Caki2 (cell line): ENCODE results near the gene MALRD1. TPM values are rescaled to one million over a fixed set of nuclear protein-coding genes. Genes with fewer than 3 reads are reported as not detected.
"Not testable (repeated sequence)": the region's sequence is repeated elsewhere in the genome, so short reads cannot be mapped to it uniquely, and the experiment has no call there.

ENCODE experiments used
- DNase-seq: peaks from one replicate; pipeline ENCODE4 v3.0.0-alpha.2; 2015; ENCODE audit warnings: low read depth
- in situ Hi-C: cut with HindIII; loops from 2 replicates; pipeline ENCODE4 v1.10.0; 2016; ENCODE audit warnings: low sequenced_read_pairs, low pct_unique_long_range_greater_than_20kb, mixed read lengths
- total RNA-seq: library from RNA; depleted of rRNA; stranded (reverse); fragments of >200 nt; shearing (Covaris generic); gene quantifications from 2 replicates; pipeline ENCODE4 v1.2.3, GENCODE V29; 2014; ENCODE audit warnings: low replicate concordance

The MALRD1 gene
- total RNA-seq, 1 experiment from 2014 or later: not detected

GRCh38 chr10:19705250-19705649, 656.6 kb downstream of the MALRD1 start:
- in situ Hi-C loops: no loop called here
- DNase-seq: no peak

GRCh38 chr10:19706904-19707303, 658.3 kb downstream of the MALRD1 start:
- no peak for DNase-seq
- in situ Hi-C loops: no loop called here

DNA sequence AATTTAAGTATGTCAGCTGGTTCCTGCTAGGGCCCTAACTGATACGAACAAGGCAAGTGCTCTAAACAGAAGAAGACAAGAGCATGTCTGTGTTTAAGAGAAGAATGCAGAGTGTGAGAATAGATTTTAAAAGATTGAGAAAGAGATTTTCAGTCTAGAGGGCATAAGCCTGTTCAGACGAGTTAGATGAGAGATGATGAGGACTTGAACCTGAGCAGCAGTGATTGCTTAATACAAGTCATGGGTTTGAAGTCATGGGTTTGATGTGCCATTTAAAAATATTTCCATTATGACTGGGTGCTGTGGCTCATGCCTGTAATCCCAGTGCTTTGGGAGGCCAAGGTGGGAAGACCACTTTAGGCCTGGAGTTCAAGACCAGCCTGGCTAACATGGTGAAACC, 658.8 kb downstream of the MALRD1 start:
- in situ Hi-C loops: no loop called here
- DNase-seq: no peak

- in situ Hi-C loops: no loop called here
- DNase-seq: no peak
Measured at GRCh38 chr10:19708031-19708430, 659.4 kb downstream of the MALRD1 start.

DNA sequence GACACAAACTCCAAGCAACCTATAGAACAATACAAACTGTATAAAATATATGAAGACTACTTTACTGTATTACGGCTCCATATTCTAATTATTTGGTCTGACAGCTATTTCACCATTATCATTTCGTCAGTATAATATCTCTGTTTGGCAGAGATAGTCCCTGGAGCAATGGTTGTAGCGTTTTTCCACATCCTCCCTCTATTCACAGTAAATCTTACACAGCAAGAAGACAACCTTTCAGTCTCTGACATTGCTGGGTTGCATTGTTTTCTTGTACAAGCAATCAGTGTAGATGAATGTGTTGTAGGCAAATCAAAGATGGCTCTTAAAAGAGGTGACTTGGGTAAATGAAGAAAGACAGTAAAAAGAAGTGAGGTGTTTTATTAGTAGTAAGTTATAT, 662.0 kb downstream of the MALRD1 start:
- in situ Hi-C loops: no loop called here
- no peak for DNase-seq

DNA sequence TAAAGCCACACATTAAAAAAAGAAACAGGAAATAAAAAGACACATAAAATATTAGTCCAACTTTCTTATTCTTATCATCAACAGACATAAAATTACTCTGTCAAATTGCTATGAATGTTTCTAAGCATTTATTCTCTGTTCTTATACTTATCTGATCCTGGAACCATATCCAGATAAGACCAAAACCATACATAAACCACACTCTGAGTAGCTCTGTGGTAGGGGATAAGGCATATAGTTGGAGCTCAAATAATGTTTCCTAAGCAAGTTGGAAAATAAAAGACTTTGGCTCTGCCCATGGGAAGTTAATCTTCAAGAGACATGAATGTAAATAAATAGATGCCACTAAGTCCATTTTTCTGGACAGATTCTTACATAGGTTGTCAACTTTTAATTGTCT, 664.6 kb downstream of the MALRD1 start:
- DNase-seq: no peak
- in situ Hi-C loops: no loop called here

DNA sequence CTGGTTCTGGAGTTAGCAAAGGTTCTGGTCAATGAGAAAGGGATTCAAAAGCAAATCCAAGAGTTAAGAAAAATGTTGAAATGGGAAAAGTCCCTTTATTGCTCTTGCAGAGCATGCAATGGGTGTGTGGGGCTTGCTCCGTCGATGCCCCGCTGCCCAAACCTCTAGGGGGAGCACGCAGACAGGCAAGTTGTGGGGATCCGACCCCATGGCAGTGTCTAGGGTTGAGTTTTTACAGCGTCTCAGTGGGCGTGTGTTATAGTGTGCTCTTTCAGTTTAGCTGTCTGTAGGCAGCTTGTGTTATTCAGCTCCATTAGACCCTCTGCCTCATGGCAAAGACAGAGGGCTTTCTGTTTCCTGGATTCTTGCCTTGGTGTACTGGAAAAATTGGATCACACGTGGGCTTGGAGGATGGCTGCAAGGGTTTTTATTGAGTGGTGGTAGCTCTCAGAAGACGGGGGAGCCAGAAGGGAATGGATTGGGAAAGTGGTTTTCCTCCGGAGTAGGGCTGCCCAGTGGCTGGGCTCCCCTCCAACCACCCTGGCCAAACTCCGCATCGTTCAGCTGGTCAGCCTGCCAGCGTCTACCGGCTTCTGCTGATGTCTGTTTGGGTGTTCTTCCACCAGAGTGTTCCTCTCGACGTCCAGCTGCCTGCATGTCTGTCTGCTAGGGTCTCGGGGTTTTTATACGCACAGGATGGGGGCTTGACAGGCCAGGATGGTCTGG, 665.4 kb downstream of the MALRD1 start:
- in situ Hi-C loops: no loop called here
- no peak for DNase-seq

DNA sequence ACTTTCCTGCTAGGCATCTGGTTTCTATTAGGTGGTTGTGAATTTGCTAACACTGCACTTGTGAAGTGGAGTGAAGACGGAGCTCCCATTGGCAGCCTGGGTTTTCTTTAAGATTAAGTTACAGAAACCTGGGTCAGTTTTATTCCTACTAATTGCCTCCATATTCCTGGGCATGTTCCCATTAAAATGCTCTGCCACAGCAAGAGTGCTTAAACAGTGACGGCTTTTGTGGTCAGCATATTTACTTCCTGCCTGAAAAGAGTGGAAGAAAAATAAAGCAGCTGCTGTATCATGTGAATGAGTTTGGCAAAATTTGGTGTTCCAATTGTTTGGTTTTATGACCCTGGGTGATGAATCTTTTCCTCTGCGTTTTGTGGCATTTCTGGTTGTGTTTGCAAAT, 670.7 kb downstream of the MALRD1 start:
- DNase-seq: no peak
- in situ Hi-C loops: no loop called here

DNA sequence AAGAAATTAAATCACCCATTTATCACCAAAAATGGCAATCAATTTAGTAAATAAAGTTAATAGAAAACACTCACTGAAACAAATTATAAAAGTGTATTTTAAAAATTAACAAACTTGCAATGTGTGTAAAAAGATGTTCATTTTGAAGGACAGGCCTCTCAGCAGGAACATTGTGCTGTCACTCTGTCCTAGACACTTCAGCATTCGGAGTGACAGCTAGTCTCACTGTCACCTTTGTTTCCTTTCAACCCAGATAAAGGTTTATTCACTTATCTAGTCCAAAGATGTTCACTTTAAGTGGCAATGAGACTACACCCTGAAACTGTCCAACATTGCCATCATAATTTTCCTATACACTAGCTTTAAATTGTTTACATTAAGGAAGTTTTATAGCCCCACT, 675.7 kb downstream of the MALRD1 start:
- DNase-seq: no peak

DNA sequence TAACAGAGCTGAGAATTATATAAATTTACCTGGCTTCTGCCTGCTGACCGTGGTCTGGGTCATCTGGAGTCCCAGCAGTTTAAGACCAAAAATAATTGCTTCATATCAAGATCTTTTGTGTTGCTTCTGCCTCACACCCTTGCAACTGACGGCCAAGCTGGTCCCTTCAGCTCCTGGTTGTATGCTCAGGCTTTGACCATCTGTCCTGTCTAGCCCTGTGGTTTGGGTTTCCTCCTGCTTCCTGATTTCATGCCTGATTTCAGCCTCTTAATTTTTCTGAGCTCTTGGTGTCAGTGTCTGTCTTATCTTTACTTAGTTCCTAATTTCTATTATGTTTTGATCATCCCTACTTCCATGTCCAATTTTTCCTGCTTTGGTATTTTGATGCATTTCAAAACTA, 679.8 kb downstream of the MALRD1 start:
- DNase-seq: no peak
- in situ Hi-C loops: no loop called here

More for the DNA sequence above, 675.7 kb downstream of the MALRD1 start:
- in situ Hi-C loops: no loop called here

GRCh38 chr10:19728964-19729363, 680.4 kb downstream of the MALRD1 start:
- in situ Hi-C loops: no loop called here
- no peak for DNase-seq

DNA sequence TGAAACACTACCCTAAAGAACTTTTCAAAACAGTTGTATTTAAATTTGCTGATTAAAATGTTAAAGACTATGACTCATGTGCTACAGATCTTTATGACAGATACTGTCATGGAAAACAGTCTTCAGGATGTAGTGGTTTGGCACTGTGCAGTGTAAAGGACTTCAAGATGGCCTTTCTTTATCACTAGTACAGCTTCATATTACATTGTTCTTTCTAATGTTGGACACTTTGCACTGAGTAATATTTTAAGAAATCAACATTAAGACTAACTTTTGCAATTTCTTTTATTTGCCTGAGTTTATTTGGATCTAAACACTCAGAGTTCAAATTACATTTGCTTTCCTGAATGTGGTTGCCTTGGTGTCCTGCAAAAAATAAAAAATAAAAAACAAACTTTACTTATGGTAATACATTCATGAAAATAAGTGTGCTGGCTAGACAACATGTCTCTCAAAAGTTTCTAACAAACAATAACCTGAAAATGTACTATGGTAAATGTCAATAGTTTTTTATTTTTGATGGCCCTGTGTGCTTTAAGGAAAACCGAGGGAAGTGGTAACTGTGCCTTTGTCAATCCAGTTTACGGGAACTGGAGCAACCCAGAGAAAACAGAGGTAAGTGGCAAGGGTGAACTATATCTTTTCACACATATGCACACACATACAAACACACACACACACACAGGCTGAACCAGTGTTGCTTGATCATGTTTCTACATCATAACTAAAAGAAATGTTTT, 681.7 kb downstream of the MALRD1 start:
- DNase-seq: no peak
- in situ Hi-C loops: no loop called here

DNA sequence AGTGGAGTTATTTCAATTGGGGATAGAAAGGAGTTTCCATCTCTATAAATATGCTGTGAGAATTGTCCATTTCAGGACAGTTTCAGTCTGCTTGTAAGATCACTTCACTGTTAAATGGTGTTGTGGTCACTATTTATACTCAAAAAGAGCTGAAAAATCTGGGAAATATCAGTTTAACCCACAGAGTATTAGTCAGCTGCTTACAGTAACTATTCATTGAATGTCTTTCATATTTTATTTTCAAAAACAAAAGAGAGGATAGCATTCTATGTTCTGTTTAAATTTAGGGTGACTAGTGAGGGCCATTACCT, 682.3 kb downstream of the MALRD1 start:
- in situ Hi-C loops: no loop called here
- DNase-seq: no peak

DNA sequence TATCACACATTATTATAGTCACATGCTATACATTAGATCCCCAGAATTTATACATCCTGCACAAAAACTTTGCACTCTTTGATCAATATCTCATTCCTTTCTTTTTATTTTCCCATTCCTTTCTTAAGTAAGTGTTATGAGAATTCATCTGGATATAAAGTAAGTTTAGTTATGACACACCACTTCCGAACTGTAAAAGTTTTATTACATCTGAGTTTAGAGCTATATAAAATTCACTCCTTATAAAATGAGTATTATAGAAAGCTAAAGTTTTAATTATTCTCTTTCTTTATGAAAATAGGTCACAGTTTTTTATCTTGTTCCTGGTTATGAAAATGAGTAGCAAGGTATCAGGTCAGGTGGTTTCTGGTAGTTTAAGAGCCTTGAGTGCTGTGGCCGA, 683.0 kb downstream of the MALRD1 start:
- in situ Hi-C loops: no loop called here
- DNase-seq: no peak

- in situ Hi-C loops: no loop called here
Measured at GRCh38 chr10:19738440-19738839, 689.8 kb downstream of the MALRD1 start.

DNA sequence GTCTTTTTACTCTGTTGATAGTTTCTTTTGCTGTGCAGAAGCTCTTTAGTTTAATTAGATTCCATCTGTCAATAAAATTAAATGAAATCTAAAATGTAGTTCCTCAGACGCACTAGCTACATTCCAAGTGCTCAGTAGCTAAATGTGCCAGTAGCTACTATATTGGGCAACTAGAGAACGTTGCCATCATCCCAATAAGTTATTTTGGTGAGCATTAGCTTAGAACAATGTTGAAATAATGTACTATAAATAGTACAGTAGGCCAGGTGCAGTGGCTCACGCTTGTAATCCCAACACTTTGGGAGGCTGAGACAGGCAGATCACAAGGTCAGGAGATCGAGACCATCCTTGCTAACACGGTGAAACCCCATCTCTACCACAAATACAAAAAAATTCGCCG, 690.6 kb downstream of the MALRD1 start:
- DNase-seq, in situ Hi-C loops: not testable (repeated sequence)

More at GRCh38 chr10:19738440-19738839, 689.8 kb downstream of the MALRD1 start:
- no peak for DNase-seq

- DNase-seq, in situ Hi-C loops: not testable (repeated sequence)
Measured at GRCh38 chr10:19742144-19742543, 693.5 kb downstream of the MALRD1 start.

DNA sequence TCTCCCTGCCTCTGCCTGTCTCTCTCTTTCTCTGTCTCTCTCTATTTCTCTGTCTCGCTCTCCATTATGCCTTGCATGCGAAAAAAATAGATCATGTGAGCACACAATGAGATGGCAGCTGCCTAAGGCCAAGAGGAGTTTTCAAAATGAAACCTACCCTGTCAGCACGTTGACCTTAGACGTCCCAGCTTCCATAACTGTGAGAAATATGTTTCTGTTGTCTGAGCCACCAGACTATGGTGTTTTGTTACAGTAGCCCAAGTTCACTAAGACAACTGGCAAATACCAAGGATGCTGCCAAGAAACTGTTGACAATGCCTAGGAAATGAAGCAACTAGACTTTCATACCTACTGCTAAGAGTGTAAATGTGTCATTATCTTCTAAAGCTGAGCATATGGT, 697.1 kb downstream of the MALRD1 start:
- DNase-seq: no peak

DNA sequence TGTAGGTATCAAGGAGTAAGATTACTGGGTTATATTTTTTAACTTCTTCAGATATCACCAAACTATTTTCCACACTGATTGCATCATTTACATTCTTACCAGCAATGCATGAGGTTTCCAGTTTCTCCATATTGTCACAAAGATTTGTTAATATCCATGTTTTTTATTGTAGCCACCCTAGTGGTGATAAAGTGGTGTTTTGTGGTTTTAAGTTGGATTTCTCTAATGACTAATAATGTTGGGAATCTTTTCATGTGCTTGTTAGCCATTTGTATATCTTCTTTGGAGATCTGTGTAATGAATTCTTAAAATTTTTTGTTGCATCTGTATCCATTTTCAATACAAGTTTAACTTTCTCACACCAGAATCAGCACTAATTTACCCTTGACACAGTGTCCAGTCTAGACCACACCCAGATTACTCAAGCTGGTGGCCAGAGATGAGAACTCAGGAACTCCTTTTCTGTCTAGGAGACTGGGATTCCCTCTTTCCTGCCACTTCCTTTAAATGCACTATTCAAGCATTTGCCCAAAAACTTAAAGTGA, 700.7 kb downstream of the MALRD1 start:
- DNase-seq: peak; percentile 5
- in situ Hi-C loops: no loop called here

More for the DNA sequence above, 697.1 kb downstream of the MALRD1 start:
- in situ Hi-C loops: no loop called here

- in situ Hi-C loops: no loop called here
- no peak for DNase-seq
Measured at GRCh38 chr10:19750972-19751371, 702.4 kb downstream of the MALRD1 start.
